Activated CD4-positive, alpha-beta T cell treated with anti-CD3 and anti-CD28 coated beads, Interleukin-2, Interleukin-6, amounts not matched to agents 100 ng/mL and 50 ng/mL, durations not matched to agents 16 hours and 8 hours (primary cell): ENCODE data around the gene CDH22.
A peak's percentile ranks its signal among the peaks of the same experiment; 100 is the strongest.

Experiments used
- DNase-seq: peaks from one replicate; pipeline ENCODE4 v3.0.0-alpha.2; 2020

CDH22 gene

GRCh38 chr20:46265539-46265938 is 42.8 kb downstream of the CDH22 start:
- no peak for DNase-seq

- no peak for DNase-seq
Measured at GRCh38 chr20:46264391-46265266, 43.7 kb downstream of the CDH22 start.

GRCh38 chr20:46261456-46262253 is 46.6 kb downstream of the CDH22 start:
- no peak for DNase-seq

DNA sequence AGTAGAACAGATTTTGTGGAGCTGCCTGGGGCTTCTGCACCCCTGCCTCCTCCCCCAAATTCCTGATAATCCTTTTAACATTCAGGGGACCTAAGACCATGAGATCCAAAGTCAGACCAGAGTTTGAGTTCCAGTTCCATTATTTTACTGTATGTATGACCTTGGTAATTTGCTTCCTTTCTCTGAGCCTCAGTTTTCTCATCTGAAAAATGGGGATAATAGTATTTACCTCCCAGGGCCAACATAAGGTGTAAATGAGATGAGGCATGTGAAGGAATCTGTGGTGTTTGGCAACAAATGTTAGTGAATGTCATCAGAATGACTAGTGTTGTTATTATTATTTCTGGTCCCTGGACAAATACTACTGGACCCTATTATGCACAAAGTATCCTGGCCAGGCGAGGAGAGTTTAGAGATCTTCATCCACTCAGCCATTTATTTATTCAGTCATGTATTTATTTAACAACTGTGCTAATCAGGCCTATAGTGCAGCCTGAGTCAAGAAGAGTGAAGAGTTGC is 47.3 kb downstream of the CDH22 start:
- no peak for DNase-seq

GRCh38 chr20:46260480-46260879 is 47.8 kb downstream of the CDH22 start:
- DNase-seq: no peak

DNA sequence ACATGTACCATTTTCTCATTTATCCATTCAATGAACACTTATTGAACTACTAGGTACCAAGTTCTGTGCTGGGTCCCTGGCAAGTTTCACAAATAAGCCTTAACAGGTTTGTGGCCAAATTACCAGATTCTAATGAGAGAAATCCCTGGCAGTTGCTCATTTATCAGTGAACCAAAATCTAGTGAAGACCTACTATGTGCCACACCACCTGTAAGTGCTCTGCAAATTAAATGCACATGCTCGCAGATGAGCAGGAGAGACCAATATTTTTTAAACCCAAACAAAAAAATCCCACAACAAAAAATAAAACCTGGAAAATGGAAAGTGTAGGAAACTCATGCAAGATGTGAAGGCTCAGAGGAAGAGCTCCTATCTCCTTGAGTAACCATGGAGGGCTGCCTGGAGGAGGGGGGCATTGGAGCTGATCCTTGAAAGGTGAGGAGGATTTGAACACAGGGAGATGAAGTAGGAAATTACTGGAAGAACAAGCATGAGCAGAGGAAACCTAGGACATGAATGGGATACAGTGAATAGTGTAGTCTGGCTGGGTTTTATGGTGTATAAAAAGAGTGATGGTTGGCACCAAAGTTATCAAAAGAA is 48.9 kb downstream of the CDH22 start:
- DNase-seq: no peak

DNA sequence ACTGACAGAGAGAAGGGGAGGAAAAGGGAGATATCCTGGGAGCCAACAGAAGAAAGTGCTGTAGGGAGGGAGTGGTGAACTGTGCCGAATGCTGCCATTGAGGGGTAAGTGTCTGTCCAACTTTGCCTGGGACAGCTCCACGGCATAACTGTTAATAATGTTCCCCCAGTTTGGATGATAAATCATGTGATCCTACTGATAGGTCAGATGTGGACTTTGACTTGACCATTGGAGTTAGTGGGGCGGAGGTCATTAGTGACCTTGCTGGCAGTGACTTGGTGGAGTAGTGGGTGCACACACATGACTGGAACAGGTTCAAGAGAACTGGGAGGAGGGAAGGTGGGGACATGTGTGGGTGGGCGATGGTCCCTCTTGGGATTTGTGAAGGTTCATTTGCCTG is 50.4 kb downstream of the CDH22 start:
- DNase-seq: no peak

DNA sequence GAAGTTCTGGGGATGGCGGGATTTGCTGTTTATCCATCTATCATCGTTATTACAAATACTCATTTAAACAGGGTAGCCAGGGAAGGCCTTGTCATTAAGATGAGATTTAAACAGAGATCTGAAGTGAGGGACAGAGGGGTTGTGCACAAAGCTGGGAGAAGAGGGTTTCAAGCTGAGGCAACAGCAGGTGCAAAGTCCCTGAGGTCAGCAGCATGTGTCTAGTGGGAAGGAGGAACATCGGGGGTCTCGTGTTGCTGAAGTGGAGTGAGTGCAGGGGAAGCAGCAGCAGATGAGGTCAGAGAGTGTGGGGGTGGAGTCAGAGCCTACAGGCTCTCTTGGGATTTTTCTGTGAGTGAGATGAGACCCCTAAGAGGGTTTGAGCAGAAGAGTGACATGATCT is 52.0 kb downstream of the CDH22 start:
- no peak for DNase-seq

DNA sequence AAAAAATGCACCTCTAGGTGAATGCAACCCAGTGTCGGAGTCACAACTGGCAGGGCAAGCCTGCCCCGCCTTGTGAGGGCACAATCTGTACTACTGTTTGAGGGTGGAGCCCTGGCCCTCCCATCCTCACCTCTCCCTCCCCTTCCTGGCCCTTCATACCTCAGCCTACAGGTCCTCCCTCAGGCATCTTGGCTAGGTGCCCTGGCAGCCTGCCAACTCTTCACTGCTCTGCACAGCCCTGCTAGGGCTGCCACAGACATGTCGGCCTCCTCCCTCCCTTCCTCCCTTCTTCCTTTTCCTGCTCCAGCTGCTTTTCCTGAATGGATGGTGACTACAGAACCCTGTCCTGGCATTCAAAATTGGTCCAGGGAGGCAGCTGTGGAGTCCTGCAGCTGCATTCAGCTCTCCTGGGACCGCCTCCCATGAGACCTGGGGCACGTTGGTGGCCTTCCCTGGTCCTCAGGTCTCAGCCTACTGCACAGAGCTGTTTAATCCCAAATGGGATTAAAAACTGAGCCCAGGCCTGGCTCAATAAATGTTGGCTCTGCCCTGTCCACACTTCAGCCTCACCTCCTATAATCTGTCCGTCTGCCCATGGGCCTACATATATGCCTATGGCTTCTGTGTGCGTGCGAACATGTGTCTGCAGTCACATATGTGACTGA is 52.7 kb downstream of the CDH22 start:
- no peak for DNase-seq

DNA sequence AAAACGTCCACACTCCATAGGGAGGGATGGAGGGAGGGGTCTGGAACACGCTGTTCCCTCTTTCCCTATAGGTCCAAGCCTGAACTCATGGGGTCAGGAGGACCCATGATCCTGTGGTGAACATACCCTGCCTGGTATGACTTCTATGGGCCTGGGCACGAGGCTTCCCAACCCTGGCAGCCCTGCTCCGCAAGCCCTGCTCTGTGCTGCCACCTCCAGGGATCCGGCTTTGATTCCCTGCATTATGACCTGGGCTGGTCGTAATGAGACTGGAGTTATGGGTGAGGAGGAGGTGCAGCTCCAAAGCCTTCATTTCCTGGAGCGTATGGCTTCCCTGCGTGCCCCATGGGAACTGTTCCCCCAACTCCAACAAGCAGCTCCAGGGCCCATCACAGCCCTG is 54.9 kb downstream of the CDH22 start:
- no peak for DNase-seq

DNA sequence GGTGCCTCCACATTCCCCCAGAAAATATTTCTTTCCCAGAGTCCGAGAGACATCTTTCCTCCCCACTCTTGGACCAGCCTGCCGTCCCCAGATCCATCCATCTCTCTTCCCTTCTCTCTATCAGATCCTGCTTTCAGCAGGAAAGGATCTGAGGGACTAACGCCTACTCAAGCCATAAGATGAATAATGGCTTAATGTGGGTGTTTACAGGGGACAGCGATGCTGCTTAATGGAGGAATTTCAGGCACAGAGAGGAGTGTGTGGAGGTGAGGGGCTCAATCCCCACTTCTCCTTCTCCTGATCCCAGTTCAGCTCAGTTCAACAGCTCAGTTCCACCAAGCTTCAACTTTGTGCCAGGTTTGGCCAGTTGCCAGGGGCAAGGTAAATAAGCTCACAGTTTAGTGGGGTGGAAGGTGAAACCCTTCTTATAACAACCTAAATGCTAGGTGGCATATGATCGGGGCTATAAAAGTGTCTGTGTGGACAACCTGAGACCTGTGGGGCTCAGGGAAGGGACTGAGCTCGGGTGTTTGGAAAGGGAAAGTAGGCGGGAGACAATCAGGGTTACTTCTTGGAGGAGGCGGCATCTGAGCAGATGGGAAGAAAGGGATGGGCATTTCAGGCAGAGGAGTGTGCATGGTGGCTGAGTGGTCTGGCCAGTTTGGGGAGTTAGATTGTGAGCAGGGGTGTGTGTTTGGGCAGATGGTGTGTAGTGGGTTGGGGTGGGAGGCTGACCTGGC is 55.8 kb downstream of the CDH22 start:
- DNase-seq: no peak

DNA sequence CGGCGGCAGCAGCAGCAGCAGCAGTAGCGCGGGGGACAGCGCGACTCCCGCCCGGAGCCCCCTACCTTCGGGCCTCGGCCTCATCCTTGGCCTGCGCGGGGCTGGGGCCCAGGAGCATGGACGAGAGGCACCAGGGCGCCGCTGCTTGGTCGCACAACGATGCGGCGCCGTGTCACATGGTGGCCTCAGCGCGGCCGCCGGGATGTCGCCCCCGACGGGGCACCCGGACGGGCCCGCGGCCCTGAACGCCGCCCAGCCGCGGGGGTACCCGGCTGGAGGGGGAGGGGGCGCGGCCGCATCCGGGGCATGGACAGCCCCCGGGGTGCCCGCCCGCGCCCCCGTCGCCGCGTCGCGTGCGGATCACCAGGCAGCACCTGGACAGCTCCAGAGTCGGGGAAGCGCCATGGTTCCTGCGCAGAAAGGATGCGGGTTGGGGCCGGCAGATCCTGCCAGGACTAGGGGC is 57.1 kb downstream of the CDH22 start:
- DNase-seq: no peak

DNA sequence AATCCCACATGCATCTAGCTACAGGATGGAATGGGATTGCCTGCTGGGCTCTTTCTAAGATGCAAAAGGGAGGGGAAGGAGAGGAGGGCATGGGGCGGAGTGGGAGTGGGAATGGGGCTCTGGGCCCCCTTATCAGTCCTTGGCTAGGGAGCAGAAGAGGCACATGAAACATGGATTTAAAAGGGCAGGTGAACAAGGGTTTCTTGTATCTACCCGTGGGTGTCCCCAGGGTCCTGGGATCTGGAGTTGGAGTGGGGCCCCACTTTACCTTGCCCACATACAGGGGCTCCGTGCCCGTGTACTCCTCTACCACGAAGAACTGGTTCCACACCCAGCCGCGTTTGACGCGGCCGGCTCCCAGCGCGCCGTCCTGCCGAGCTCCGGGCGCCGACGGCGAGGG is 57.5 kb downstream of the CDH22 start:
- DNase-seq: no peak

GRCh38 chr20:46249671-46250070 is 58.6 kb downstream of the CDH22 start:
- no peak for DNase-seq

DNA sequence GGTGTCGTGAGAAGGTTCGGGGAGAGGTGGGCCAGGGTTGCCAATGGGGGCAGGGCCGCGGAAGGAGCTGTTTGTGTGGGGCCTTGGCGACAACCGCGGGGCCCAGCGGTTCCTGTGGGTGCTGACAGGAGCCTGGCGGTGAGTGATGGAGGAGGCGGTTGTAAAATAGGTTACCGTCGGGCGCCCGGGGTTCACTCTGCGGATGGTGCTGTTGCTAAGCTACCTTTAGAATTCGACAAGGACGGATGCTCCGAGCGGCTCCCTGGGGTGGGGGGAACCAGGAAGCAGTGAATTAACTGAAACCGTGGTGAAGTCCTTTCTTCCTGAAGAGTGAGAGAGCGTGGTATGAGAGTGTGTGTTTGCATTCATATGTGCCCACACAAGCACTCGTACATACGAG is 61.7 kb downstream of the CDH22 start:
- DNase-seq: peak; percentile 7

GRCh38 chr20:46243707-46244628 is 64.3 kb downstream of the CDH22 start:
- no peak for DNase-seq

DNA sequence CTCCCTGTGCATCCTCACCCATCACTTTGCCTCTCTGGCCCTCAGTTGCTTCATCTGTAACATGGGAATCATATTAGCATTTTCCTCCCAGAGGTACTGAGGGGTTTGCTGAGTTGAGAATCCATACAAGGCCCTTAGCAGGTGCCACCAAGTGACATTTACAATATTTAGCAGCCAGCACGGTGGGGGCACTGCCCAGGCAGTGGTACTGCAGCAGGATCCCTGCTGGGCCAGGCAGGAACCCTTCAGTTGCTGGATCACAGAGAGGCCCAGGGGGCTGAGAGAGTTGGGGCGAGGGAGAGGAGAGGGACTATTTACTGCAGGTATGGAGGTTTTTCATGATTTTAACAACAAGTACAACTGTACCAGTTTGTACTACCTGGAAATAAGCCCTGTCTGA is 65.9 kb downstream of the CDH22 start:
- DNase-seq: no peak

- DNase-seq: no peak
Measured at GRCh38 chr20:46240881-46241280, 67.4 kb downstream of the CDH22 start.

- DNase-seq: no peak
Measured at GRCh38 chr20:46240065-46240464, 68.2 kb downstream of the CDH22 start.

GRCh38 chr20:46237736-46238135 is 70.6 kb downstream of the CDH22 start:
- no peak for DNase-seq

- DNase-seq: no peak
Measured at GRCh38 chr20:46237227-46237626, 71.1 kb downstream of the CDH22 start.
